GM12878 (cell line): Measurements from ENCODE around the gene NT5M.

ENCODE experiments used
- CEBPZ ChIP-seq: fragments of 150-350 bp; IDR thresholded peaks from 2 replicates; pipeline ENCODE4 v1.6.1; 2016; ENCODE audit warnings: low read depth, low read length
- CTCF ChIP-seq, 3 experiments: IDR thresholded peaks in 2 of 3; conservative IDR thresholded peaks in 1 of 3; 2 replicates each; pipeline ENCODE4 v1.5.1; 2011; ENCODE audit warnings: low read depth in 3 of 3, low read length in 3 of 3, mild to moderate bottlenecking in 3 of 3, control low read depth in 2 of 3, moderate library complexity in 2 of 3, inconsistent platforms in 1 of 3, mixed read lengths in 1 of 3; ENCODE audit not compliant: control insufficient read depth in 2 of 3, insufficient read depth in 1 of 3; ENCODE audit errors: extremely low read depth in 1 of 3
- KDM1A ChIP-seq: fragments of 200-600 bp; sonication (generic); IDR thresholded peaks from 2 replicates; pipeline ENCODE4 v1.6.1; 2016; ENCODE audit warnings: borderline replicate concordance
- MXI1 ChIP-seq: fragments of 150-350 bp; IDR thresholded peaks from 2 replicates; pipeline ENCODE4 v1.6.1; 2011; ENCODE audit warnings: low read depth, mild to moderate bottlenecking, inconsistent platforms, low read length, improper control_type of control experiment
- RBBP5 ChIP-seq: fragments of 200-600 bp; sonication (generic); conservative IDR thresholded peaks from 2 replicates; pipeline ENCODE4 v1.6.1; 2016
- TCF7 ChIP-seq: IDR thresholded peaks from 2 replicates; pipeline ENCODE4 v1.6.1; 2014; ENCODE audit warnings: antibody characterized with exemption, borderline replicate concordance
- USF1 ChIP-seq: IDR thresholded peaks from 2 replicates; pipeline ENCODE4 v1.6.1; 2011; ENCODE audit warnings: borderline replicate concordance, low read depth, mild to moderate bottlenecking, moderate library complexity, mixed read lengths, low read length; ENCODE audit not compliant: insufficient read depth; ENCODE audit errors: extremely low read length
- YY1 ChIP-seq: IDR thresholded peaks from 2 replicates; pipeline ENCODE4 v1.6.1; 2011; ENCODE audit warnings: low read depth, mild to moderate bottlenecking, low read length
- ZNF622 ChIP-seq: fragments of 450-650 bp; IDR thresholded peaks from 2 replicates; pipeline ENCODE4 v1.6.1; 2017; ENCODE audit warnings: mild to moderate bottlenecking, inconsistent platforms

GRCh38 chr17:17348872-17349723, 45.9 kb downstream of the NT5M start:
- TF ChIP-seq YY1 (no peak), RBBP5 (no peak), CTCF (IDR thresholded peaks at IDR 0.05 in 2 of 3, conservative IDR thresholded peaks at IDR 0.05 in 1 of 3; ENCODE audit: control insufficient read depth in 2 of 3, extremely low read depth in 1 of 3, insufficient read depth in 1 of 3, low read depth in 3 of 3, low read length in 3 of 3) (no peak), USF1 (no peak), TCF7 (no peak), KDM1A (no peak), CEBPZ (no peak), MXI1 (no peak), ZNF622 (no peak)
